Lower leg skin (tissue), 4 donors: ENCODE data around the gene PPP4C. TPM values are rescaled to one million over a fixed set of nuclear protein-coding genes. Genes with fewer than 3 reads are reported as not detected.

Experiments used
- DNase-seq, 2 donors: peaks; one replicate each; pipeline ENCODE4 v3.0.0-alpha.2; 2019; ENCODE audit warnings: low spot score in 2 of 2
- H3K4me3 ChIP-seq: fragments of 200-600 bp; sonication (generic); 2 replicates; pipeline ENCODE4 v1.5.1; 2017; ENCODE audit warnings: mild to moderate bottlenecking, low read depth; ENCODE audit not compliant: poor library complexity, severe bottlenecking
- POLR2A ChIP-seq, 2 donors: fragments of 450-650 bp; IDR thresholded peaks; one replicate each; pipeline ENCODE4 v1.6.1; 2016 to 2017; ENCODE audit warnings: antibody characterized with exemption in 2 of 2, mild to moderate bottlenecking in 1 of 2, moderate library complexity in 1 of 2
- WGBS, 2 donors: methylation state at CpG; one replicate each; pipeline ENCODE4 v1.1.5; 2018; 5-methylcytosine and 5-hydroxymethylcytosine counted together
- intact Hi-C: fragments of 100-400 bp; cut with DNase I; formaldehyde crosslinking; loops from one replicate; pipeline ENCODE4 v1.15.0; 2023; ENCODE audit warnings: low total_unique reads
- total RNA-seq, 4 donors: library from RNA; depleted of rRNA; stranded (reverse); fragments of >200 nt; gene quantifications; one replicate each; pipeline ENCODE4 v1.1.0, GENCODE V29; 2016
- TF ChIP-seq, protein P1 (sequence below), 3 donors: fragments of 450-650 bp; IDR thresholded peaks; one replicate each; pipeline ENCODE4 v1.5.1; 2016; ENCODE audit warnings: antibody characterized with exemption in 3 of 3, mild to moderate bottlenecking in 3 of 3, moderate library complexity in 2 of 3

Gene PPP4C
- total RNA-seq, 4 donors from 2014 or later: 53.3 to 75.4 (median 67.4) TPM

DNA sequence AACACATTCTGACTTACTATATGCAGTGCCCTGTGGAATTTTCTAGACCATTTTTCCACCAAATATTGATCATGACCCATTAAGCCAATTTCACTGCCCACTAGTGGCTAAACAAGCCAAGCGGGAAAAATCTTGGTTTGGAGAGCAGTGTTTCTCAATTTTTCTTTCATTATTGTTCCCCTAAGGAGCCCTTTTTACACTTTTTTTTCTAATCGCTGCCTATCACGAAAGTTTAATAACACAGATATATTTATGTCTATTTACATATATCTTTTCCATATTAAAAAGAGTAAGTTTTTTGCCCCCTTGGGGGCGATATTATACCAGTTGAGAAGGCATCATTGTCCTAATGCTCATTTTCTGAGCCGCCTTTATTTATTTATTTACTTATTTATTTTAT is 34.0 kb upstream of the PPP4C start:
- TF ChIP-seq POLR2A (IDR thresholded peaks at IDR 0.05): no peak
- TF ChIP-seq, protein P1, sequence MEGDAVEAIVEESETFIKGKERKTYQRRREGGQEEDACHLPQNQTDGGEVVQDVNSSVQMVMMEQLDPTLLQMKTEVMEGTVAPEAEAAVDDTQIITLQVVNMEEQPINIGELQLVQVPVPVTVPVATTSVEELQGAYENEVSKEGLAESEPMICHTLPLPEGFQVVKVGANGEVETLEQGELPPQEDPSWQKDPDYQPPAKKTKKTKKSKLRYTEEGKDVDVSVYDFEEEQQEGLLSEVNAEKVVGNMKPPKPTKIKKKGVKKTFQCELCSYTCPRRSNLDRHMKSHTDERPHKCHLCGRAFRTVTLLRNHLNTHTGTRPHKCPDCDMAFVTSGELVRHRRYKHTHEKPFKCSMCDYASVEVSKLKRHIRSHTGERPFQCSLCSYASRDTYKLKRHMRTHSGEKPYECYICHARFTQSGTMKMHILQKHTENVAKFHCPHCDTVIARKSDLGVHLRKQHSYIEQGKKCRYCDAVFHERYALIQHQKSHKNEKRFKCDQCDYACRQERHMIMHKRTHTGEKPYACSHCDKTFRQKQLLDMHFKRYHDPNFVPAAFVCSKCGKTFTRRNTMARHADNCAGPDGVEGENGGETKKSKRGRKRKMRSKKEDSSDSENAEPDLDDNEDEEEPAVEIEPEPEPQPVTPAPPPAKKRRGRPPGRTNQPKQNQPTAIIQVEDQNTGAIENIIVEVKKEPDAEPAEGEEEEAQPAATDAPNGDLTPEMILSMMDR (IDR thresholded peaks at IDR 0.05): no peak
- H3K4me3 ChIP-seq: no peak overlapping the region
- 20 to 23% methylated on average over 5 of the region's 5 CpGs for WGBS, 2 donors
- intact Hi-C loops: no loop called here
- DNase-seq: no peak

DNA sequence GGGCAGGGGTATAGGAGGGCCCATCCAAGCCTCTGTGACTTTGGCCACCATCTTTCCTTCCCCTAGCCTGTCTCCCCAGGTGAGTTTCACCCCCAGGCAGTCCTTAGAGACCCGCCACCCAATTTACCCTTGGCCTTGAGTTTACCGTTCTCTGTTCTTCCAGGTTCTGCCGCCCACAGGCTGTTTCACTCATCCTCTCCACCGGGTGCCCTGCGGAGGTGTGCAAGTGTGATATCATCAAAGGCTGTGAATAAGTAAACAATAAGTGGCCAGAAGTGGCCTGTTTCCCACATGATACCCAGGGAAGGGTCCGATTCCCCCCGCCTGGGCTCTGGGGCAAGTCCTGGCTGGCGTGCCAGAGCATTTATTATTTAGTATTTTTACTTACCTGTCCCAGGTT is 29.6 kb upstream of the PPP4C start:
- TF ChIP-seq POLR2A (IDR thresholded peaks at IDR 0.05): no peak
- TF ChIP-seq, protein P1 (IDR thresholded peaks at IDR 0.05): no peak
- WGBS, 2 donors: 64 to 80% methylated on average over 8 of the region's 8 CpGs
- no peak overlapping the region for H3K4me3 ChIP-seq
- intact Hi-C loops: no loop called here
- DNase-seq: no peak

DNA sequence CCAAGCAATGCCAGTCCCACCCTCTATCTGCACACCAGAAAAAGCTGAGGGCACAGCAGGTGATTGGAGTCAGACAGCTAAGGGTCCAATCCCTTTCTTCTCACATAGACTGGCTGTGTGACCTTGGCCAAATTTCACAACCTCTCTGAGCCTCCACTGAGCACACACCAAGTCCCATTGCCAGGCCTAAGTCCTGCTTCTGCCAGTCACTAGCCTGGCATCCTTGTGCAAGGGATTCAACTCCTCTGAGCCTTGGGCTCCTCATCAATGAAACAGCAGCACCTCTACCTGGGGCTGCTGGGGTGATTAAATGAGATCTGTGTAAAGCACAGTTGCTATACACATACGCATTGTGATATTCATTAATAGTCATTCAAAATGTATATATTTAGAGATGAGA is 29.2 kb upstream of the PPP4C start:
- intact Hi-C loops: no loop called here
- 91 to 94% methylated on average over 1 of the region's 1 CpG for WGBS, 2 donors
- H3K4me3 ChIP-seq: no peak overlapping the region
- TF ChIP-seq, protein P1 (IDR thresholded peaks at IDR 0.05): no peak
- no peak for TF ChIP-seq POLR2A (IDR thresholded peaks at IDR 0.05)
- DNase-seq: no peak

DNA sequence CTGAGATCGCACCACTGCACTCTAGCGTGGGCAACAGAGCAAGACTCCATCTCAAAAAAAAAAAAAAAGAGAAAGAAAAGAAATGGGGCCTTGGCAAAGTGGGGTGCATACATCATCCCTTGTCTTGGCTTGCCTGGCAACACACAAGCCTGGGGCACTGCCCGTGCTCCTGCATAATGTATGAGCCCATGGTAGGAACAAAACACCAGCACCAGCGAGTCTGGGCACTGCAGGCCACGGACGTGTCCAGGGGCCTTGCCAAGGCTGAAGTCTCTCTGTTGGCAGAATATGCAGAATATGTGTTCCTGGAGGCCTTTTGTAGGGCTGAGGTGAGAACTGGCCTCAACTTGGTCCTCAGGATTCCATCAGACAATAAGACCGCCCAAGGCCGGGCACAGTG is 25.9 kb upstream of the PPP4C start:
- no peak for TF ChIP-seq POLR2A (IDR thresholded peaks at IDR 0.05)
- TF ChIP-seq, protein P1 (IDR thresholded peaks at IDR 0.05): no peak
- peak in 1 of 2 donors; percentile 33 for DNase-seq
- WGBS, 2 donors: 65 to 68% methylated on average over 7 to 8 of the region's 8 CpGs
- H3K4me3 ChIP-seq: no peak overlapping the region
- intact Hi-C loops: no loop called here

DNA sequence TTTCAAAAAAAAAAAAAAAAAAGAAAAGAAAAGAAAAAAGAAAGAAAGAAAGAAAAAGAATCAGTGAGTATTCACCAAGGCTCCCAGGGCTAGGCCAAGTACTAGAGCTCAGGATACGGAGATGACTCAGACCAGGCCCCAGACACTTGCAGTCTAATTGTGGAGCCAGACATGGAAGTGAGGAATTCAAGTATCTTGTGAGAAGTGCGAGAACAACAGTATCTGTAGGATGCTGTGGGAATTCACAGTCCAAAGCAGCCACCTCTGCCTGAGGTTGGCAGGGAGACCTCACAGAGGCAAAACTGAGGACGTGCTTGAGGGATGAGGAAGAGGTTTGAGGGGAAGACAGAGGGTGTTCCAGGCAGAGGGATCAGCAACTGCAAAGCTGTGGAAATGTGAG is 24.3 kb upstream of the PPP4C start:
- DNase-seq: no peak
- WGBS, 2 donors: 70 to 76% methylated on average over 3 of the region's 3 CpGs
- intact Hi-C loops: no loop called here
- no peak overlapping the region for H3K4me3 ChIP-seq
- TF ChIP-seq, protein P1 (IDR thresholded peaks at IDR 0.05): no peak
- no peak for TF ChIP-seq POLR2A (IDR thresholded peaks at IDR 0.05)

DNA sequence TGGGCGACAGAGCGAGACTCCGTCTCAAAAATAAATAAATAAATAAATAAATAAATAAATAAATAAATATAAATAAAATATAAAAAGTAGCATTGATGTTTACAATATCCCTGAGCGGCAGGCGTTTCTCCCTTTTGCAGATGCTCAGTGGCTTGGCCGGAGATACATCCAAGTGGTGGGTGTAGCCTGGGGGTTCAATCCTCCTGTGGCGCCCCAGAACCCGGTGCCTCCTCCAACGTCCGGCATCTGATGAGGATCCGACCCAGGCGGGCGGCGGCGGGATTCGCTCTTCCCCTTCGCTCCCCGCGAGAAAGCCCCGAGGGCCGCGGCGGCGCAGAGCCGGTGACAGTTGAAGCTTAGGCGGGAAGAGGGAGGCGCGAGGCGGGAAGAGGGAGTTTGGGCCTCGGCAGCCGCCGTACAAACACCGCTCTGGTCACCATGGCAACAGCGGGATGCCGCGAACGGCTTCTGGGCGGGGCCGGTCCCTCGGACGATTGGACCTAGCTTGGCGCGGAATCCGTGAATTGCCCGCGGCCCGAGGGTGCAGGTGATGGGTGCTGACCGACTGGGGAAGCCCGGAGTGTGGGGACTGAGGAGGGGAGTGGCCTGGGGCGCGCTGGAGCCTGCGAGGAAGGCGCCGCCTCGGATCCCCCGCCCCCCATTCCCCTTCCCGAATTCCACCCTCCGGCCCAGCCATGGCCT is 23.0 kb upstream of the PPP4C start:
- intact Hi-C loops: no loop called here
- 6 to 8% methylated on average over 30 to 46 of the region's 58 CpGs for WGBS, 2 donors
- DNase-seq: peak; percentile 90 to 98
- TF ChIP-seq, protein P1 (IDR thresholded peaks at IDR 0.05): no peak
- TF ChIP-seq POLR2A (IDR thresholded peaks at IDR 0.05): no peak
- H3K4me3 ChIP-seq: peak overlapping the region; percentile 50
